H1 (cell line): ENCODE results near the gene DACH2. TPM values are rescaled to one million over a fixed set of nuclear protein-coding genes. Genes with fewer than 3 reads are reported as not detected.

Experiments
- POLR2A ChIP-seq, 2 experiments: IDR thresholded peaks; 1 replicate in 1 of 2; 2 replicates in 1 of 2; pipeline ENCODE4 v1.6.1; 2011; ENCODE audit warnings: low read depth in 2 of 2, low read length in 2 of 2, mild to moderate bottlenecking in 2 of 2; ENCODE audit errors: control extremely low read depth in 1 of 2
- polyA plus RNA-seq, 7 experiments: library from polyadenylated mRNA; depleted of rRNA in 3 of 7; stranded (reverse) in 5 of 7; unstranded in 2 of 7; fragments of >200 nt in 5 of 7; fragments of 200-250 nt in 2 of 7; gene quantifications; 1 replicate in 5 of 7; 2 replicates in 1 of 7; 4 replicates in 1 of 7; pipeline versions ENCODE4 v1.2.1 to v1.2.3, GENCODE V29; 2011 to 2013; ENCODE audit warnings: missing spikeins in 2 of 7, mixed read lengths in 2 of 7
- total RNA-seq: library from RNA; stranded (reverse); fragmentation: NEBNext Ultra II Directional; extraction: Animal tissue kit (Norgen Biotek cat#: 25700); gene quantifications from 2 replicates; pipeline ENCODE4 v1.2.1, GENCODE V29; 2021
- TF ChIP-seq, protein P1 (sequence below): IDR thresholded peaks from 2 replicates; pipeline ENCODE4 v1.6.1; 2012; ENCODE audit warnings: low read length, inconsistent platforms
- TF ChIP-seq, protein P2 (sequence below): fragments of 300-600 bp; sonication (generic); IDR thresholded peaks from 2 replicates; pipeline ENCODE4 v1.7.1; 2012; ENCODE audit warnings: low read length, moderate library complexity, mild to moderate bottlenecking, inconsistent platforms; ENCODE audit not compliant: insufficient replicate concordance

DACH2 gene
- total and polyA plus RNA-seq, 2 of the 8 experiments (the other 6 are each of a cell fraction or from before 2014, with no cell fraction given), result 1.0 to 1.8 TPM

DNA sequence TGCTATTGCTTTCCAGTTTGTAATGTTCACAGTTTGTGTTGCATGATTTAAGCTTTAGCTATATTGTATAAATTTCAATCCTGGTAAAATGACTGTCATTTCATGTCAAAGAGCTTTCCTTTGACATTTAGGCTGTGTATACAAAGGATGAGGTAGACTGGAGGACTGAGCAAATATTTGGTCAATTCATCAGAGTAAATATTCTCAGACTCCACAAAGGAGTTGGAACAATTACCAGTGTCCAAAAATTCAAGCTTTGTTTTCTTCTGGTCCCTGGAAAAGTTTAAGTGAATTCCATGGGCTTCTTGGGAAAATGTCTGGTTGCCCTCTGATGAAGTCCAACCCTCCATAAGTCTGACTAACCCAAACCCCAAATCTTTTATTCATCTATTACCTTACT lies 682.4 kb downstream of the DACH2 start (continued):
- TF ChIP-seq, protein P1, sequence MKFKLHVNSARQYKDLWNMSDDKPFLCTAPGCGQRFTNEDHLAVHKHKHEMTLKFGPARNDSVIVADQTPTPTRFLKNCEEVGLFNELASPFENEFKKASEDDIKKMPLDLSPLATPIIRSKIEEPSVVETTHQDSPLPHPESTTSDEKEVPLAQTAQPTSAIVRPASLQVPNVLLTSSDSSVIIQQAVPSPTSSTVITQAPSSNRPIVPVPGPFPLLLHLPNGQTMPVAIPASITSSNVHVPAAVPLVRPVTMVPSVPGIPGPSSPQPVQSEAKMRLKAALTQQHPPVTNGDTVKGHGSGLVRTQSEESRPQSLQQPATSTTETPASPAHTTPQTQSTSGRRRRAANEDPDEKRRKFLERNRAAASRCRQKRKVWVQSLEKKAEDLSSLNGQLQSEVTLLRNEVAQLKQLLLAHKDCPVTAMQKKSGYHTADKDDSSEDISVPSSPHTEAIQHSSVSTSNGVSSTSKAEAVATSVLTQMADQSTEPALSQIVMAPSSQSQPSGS, result no peak
- TF ChIP-seq, protein P2, sequence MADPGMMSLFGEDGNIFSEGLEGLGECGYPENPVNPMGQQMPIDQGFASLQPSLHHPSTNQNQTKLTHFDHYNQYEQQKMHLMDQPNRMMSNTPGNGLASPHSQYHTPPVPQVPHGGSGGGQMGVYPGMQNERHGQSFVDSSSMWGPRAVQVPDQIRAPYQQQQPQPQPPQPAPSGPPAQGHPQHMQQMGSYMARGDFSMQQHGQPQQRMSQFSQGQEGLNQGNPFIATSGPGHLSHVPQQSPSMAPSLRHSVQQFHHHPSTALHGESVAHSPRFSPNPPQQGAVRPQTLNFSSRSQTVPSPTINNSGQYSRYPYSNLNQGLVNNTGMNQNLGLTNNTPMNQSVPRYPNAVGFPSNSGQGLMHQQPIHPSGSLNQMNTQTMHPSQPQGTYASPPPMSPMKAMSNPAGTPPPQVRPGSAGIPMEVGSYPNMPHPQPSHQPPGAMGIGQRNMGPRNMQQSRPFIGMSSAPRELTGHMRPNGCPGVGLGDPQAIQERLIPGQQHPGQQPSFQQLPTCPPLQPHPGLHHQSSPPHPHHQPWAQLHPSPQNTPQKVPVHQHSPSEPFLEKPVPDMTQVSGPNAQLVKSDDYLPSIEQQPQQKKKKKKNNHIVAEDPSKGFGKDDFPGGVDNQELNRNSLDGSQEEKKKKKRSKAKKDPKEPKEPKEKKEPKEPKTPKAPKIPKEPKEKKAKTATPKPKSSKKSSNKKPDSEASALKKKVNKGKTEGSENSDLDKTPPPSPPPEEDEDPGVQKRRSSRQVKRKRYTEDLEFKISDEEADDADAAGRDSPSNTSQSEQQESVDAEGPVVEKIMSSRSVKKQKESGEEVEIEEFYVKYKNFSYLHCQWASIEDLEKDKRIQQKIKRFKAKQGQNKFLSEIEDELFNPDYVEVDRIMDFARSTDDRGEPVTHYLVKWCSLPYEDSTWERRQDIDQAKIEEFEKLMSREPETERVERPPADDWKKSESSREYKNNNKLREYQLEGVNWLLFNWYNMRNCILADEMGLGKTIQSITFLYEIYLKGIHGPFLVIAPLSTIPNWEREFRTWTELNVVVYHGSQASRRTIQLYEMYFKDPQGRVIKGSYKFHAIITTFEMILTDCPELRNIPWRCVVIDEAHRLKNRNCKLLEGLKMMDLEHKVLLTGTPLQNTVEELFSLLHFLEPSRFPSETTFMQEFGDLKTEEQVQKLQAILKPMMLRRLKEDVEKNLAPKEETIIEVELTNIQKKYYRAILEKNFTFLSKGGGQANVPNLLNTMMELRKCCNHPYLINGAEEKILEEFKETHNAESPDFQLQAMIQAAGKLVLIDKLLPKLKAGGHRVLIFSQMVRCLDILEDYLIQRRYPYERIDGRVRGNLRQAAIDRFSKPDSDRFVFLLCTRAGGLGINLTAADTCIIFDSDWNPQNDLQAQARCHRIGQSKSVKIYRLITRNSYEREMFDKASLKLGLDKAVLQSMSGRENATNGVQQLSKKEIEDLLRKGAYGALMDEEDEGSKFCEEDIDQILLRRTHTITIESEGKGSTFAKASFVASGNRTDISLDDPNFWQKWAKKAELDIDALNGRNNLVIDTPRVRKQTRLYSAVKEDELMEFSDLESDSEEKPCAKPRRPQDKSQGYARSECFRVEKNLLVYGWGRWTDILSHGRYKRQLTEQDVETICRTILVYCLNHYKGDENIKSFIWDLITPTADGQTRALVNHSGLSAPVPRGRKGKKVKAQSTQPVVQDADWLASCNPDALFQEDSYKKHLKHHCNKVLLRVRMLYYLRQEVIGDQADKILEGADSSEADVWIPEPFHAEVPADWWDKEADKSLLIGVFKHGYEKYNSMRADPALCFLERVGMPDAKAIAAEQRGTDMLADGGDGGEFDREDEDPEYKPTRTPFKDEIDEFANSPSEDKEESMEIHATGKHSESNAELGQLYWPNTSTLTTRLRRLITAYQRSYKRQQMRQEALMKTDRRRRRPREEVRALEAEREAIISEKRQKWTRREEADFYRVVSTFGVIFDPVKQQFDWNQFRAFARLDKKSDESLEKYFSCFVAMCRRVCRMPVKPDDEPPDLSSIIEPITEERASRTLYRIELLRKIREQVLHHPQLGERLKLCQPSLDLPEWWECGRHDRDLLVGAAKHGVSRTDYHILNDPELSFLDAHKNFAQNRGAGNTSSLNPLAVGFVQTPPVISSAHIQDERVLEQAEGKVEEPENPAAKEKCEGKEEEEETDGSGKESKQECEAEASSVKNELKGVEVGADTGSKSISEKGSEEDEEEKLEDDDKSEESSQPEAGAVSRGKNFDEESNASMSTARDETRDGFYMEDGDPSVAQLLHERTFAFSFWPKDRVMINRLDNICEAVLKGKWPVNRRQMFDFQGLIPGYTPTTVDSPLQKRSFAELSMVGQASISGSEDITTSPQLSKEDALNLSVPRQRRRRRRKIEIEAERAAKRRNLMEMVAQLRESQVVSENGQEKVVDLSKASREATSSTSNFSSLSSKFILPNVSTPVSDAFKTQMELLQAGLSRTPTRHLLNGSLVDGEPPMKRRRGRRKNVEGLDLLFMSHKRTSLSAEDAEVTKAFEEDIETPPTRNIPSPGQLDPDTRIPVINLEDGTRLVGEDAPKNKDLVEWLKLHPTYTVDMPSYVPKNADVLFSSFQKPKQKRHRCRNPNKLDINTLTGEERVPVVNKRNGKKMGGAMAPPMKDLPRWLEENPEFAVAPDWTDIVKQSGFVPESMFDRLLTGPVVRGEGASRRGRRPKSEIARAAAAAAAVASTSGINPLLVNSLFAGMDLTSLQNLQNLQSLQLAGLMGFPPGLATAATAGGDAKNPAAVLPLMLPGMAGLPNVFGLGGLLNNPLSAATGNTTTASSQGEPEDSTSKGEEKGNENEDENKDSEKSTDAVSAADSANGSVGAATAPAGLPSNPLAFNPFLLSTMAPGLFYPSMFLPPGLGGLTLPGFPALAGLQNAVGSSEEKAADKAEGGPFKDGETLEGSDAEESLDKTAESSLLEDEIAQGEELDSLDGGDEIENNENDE, result no peak
- TF ChIP-seq POLR2A (IDR thresholded peaks at IDR 0.05; ENCODE audit: control extremely low read depth in 1 of 2, low read depth in 2 of 2, low read length in 2 of 2), result no peak
